ENCODE data around the gene CDC42BPB. TPM values are rescaled to one million over a fixed set of nuclear protein-coding genes. Genes with fewer than 3 reads are reported as not detected.

Gene CDC42BPB
- total and polyA plus RNA-seq, 8 donors = 73.4 to 91.4 (median 79.5) TPM

DNA sequence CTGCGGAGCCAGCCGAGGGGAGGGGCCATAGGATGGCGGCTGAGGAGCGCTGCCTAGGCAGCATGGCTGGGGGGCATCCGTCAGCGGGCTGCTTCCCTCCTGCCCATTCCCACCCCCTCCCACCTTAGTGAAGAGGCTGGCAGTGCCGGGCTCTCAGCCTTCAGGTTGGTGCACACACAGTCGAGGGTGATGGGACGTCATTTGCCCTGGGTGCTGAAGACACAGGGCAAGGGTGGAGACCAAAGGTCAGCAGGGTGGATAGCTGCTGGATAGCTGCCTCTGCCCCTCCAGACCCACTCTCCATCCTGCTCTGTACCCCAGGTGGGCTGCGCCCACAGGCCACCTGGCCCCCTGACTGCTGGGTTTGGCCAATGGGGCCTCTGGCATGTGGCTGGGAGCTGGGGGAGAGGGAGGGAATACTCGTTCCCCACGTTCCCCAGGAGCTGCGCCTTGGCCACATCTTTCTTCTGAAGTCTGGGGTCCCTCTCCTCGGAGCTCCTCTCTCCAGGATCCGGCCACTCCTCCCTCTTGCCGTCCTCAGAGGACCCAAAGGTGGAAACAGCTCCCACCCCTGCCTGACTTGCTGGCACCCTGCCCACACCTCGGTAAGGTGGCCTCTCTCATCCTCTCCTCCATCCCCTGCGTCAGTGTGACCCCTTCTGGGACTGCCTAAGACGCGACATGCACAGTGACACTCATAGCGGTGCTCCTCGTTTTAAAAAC lies 11.2 kb upstream of the CDC42BPB start:
- Histone ChIP-seq H3K27me3 (no peaks in the 10 kb centered on the region), H3K9me3 (no peaks in the 10 kb centered on the region), H3K36me3 (no peaks in the 10 kb centered on the region), H3K4me3 (no peak overlapping the region), H3K4me1 (peaks cover 0 to 32% of the 10 kb centered on the region in 2 donors), H3K27ac (peak overlapping the region in 1 of 2 donors; percentile 72)
- ATAC-seq (no peak), DNase-seq (no peak)
- no peak for TF ChIP-seq CTCF (IDR thresholded peaks at IDR 0.05)
- intact Hi-C loops (cut with DNase I) = no loop called here

GRCh38 chr14:103067231-103067954 lies 10.0 kb upstream of the CDC42BPB start:
- no peaks in the 10 kb centered on the region for H3K9me3 ChIP-seq
- DNase-seq (no peak), ATAC-seq (peak; percentile 58)
- H3K27ac ChIP-seq = peak overlapping the region in 1 of 2 donors; percentile 72
- intact Hi-C loops (cut with DNase I) = no loop called here
- peaks cover 0 to 30% of the 10 kb centered on the region in 2 donors for H3K4me1 ChIP-seq
- TF ChIP-seq CTCF (IDR thresholded peaks at IDR 0.05) = no peak
- H3K4me3 ChIP-seq = no peak overlapping the region
- no peaks in the 10 kb centered on the region for H3K36me3 ChIP-seq
- no peaks in the 10 kb centered on the region for H3K27me3 ChIP-seq

- peaks cover 0 to 23% of the 10 kb centered on the region in 2 donors for H3K4me1 ChIP-seq
- H3K36me3 ChIP-seq = no peaks in the 10 kb centered on the region
- H3K4me3 ChIP-seq = no peak overlapping the region
- intact Hi-C loops (cut with DNase I) = no loop called here
- DNase-seq (peak in 1 of 4 donors; percentile 37), ATAC-seq (no peak)
- peak overlapping the region in 1 of 2 donors; percentile 72 for H3K27ac ChIP-seq
- H3K9me3 ChIP-seq = no peaks in the 10 kb centered on the region
- no peak for TF ChIP-seq CTCF (IDR thresholded peaks at IDR 0.05)
- H3K27me3 ChIP-seq = no peaks in the 10 kb centered on the region
Observed at GRCh38 chr14:103066399-103066798, 9.1 kb upstream of the CDC42BPB start.

DNA sequence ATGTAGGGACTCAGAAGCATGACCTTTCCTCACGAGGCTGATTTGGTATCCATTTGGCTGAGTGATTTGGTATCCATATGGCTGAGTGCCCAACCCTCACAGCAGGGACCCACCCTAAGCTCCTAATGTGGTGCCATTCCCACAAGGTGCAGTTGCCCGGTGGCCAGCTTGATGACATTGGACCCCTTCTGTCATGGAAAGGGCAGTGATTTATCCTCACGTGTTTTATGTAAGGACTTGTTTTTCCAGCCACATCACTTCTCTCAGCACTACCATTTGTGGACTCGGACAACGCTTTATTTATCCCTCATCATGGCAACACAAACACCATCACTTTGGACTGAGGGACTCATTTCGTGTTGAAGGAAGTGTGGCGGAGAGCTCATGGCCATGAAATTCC lies 8.5 kb upstream of the CDC42BPB start:
- Histone ChIP-seq H3K9me3 (no peaks in the 10 kb centered on the region), H3K27ac (peak overlapping the region in 1 of 2 donors; percentile 48), H3K27me3 (no peaks in the 10 kb centered on the region), H3K4me1 (peaks cover 0 to 19% of the 10 kb centered on the region in 2 donors), H3K4me3 (no peak overlapping the region), H3K36me3 (no peaks in the 10 kb centered on the region)
- intact Hi-C loops (cut with DNase I) = no loop called here
- ATAC-seq (no peak), DNase-seq (no peak)
- TF ChIP-seq CTCF (IDR thresholded peaks at IDR 0.05) = no peak

- H3K27me3 ChIP-seq = peaks cover 0 to 4% of the 10 kb centered on the region in 2 donors
- H3K4me1 ChIP-seq = peaks cover 0 to 19% of the 10 kb centered on the region in 2 donors
- H3K9me3 ChIP-seq = no peaks in the 10 kb centered on the region
- H3K4me3 ChIP-seq = no peak overlapping the region
- no peak overlapping the region for H3K27ac ChIP-seq
- DNase-seq (no peak), ATAC-seq (no peak)
- TF ChIP-seq CTCF (IDR thresholded peaks at IDR 0.05) = no peak
- H3K36me3 ChIP-seq = no peaks in the 10 kb centered on the region
- intact Hi-C loops (cut with DNase I) = no loop called here
Observed at GRCh38 chr14:103064978-103065377, 7.6 kb upstream of the CDC42BPB start.

All from left lung (tissue), 10 donors.